ENCODE measurements around the gene TFAM. TPM values are rescaled to one million over a fixed set of nuclear protein-coding genes. Genes with fewer than 3 reads are reported as not detected.
A peak's percentile ranks its signal among the peaks of the same experiment; 100 is the strongest.

The TFAM gene
- polyA plus RNA-seq, 3 donors: 8.2 to 20.8 (median 12.6) TPM

DNA sequence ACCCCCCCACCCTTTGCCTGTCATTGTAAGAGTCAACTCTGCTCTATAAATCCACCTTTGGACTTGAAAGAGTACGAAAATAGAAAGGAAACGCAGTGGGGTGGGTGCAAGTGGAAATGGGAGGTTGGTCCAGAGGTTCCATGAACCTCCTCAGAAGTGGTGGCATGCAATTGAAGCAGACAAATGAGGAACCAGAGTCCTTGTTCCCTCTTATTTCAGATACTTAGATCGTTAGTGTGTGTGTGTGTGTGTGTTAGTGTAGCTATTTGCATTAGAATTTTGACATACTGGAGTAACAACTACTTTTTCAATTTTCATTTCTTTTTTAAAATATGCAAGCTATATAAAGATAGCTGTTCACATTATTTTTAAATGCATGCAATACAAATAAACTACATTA is 18.1 kb upstream of the TFAM start:
- no peak overlapping the region for H3K27ac ChIP-seq (ENCODE audit: low read depth, low read length)
- 58 to 85% (median 72%) methylated on average over 3 of the region's 3 CpGs for WGBS, 3 donors

DNA sequence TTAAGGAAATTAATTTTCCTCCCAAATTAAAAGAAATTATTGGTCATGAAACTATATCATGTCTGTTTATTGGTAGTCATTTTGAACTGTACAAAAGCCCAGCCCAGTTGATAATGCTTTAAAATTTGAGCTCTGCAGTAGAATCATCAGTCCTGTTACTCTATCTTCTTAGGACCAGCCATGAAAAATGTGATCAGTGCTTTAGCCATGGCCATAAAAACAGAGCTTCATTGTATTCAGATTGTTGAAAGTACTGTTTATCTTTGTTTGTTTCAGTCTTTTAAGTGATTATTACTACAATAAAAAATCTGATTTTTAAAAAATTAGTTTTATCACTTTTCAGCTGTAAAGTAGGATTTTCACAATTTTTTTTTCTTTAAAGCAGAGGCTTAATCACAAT is 13.7 kb upstream of the TFAM start:
- no peak overlapping the region for H3K27ac ChIP-seq (ENCODE audit: low read depth, low read length)

DNA sequence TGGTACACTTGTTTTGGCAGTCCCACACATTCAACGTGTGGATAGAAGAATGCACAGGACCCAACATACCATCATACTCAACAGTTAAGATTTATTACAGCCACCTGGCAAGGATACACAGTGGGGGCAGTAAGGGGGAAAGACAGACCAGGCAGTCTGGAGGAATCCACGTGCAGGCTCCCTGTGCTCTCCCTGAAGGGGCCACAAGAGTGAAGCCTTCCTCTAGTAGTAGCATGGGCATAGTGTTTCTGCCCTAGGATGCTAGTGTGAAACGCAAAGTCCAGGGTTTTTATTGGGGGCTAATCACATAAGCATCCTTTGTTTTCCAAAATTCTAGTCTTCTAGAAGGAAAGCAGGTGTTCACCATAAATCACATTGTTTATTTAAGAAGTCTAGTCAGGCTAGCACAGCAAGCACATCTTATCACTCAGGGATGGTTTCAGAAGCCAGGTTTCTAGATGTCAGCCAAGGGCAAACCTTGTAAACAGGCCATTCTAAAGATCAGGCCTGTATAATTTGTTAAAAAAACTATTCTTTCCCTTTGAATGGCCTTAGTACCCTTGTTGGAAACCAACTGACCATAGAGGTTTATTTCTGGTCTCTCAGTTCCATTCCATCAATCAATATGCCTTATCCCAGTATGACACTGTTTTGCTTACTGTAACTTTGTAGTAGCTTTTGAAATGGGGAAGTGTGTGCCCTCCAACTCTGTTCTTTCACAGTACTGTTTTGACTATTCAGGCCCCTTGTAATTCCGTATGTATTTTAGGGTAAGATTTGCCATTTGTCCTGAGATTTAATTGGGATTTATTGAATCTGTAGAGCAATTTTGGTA is 12.4 kb upstream of the TFAM start:
- 70 to 83% (median 78%) methylated on average over 4 of the region's 4 CpGs for WGBS, 3 donors
- no peak overlapping the region for H3K27ac ChIP-seq (ENCODE audit: low read depth, low read length)

DNA sequence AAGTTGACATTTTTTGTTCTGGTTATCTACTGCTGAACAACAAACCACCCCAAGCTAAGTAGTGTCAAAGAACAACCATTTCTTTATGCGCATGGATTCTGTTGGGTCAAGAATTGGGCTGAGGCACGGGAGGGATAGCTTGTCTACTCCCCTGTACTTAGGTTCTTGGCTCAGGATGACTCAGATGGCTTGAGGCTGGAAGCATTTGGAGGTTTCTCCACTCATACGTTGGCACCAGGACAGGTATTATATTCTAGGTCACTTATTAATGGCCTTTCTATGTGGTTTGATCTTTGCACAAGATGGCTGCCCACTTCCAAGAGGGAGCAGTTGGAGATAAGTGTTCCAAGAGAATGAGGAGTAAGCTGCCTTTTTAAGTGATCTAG is 11.8 kb upstream of the TFAM start:
- 88 to 90% (median 89%) methylated on average over 3 of the region's 3 CpGs for WGBS, 3 donors
- no peak overlapping the region for H3K27ac ChIP-seq (ENCODE audit: low read depth, low read length)

DNA sequence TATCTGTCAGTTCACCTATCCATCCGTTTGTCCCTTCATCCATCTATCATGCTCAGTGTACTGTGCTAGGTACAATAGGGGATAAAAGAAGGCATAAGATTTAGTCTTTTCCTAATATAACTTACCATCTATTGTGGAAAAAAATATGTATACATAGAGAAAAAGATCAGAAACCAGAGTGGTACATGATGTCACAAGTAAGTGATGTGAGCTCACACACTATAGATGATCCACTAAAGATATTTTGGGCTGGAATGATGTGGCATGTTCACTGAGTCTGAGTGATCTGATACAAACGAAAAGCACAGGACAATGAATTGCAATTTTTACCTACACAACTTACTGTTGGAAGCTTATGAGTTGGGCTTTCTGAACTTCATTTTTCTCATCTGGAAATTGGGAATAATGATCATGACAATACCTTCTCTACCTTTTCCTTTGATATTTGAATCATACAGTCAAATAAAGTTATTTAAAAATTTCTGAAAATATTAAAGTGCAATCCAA is 2.7 kb upstream of the TFAM start:
- WGBS, 3 donors: 77 to 85% (median 83%) methylated on average over 2 of the region's 2 CpGs
- no peak overlapping the region for H3K27ac ChIP-seq (ENCODE audit: low read depth, low read length)

DNA sequence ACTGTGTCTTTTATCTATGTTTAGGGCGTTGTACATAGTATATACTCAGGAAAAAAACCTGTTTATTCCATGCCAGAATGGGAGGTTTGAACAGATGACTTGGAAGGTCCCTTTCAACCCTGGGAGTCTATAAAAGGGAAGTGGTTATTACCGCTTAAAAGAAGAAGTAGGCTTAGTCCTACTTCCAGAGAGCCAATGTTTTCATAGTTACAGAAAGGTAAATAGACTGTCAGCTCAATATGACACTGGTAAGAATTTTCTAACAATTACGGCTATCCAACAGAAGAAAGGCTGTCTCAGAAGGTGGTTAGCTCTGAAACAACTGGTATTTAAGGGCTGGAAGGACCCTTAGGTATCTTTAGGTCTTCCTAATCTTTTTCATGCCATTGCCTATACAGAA is 1.1 kb upstream of the TFAM start:
- WGBS, 3 donors: 37 to 50% (median 38%) methylated on average over 3 of the region's 3 CpGs

DNA sequence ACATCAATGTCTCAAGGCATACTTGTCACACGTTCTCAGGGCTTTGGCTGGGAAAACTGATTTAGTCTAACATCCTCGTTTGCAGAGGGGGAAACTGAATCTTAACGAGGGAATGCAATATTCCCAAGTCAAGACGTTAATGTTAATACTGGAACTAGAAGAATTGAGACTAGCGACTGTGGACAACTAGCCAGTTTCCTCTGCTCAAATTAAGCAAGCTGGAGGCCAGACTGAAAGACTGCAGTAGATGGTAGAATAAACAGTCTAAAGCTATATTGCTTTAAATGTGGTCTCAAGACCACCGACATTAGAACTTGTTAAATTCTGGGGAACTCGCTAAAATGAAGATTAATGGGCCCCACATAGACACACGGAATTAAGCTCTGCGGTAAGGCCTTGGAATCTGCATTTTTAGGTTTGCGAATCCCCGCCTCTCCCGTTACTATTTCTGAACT is 639 bp upstream of the TFAM start:
- WGBS, 3 donors: 0 to 1% (median 0%) methylated on average over 12 of the region's 12 CpGs
- peak overlapping the region; percentile 51 for H3K27ac ChIP-seq (ENCODE audit: low read depth, low read length)

More for the DNA sequence above, 1.1 kb upstream of the TFAM start:
- no peak overlapping the region for H3K27ac ChIP-seq (ENCODE audit: low read depth, low read length)

DNA sequence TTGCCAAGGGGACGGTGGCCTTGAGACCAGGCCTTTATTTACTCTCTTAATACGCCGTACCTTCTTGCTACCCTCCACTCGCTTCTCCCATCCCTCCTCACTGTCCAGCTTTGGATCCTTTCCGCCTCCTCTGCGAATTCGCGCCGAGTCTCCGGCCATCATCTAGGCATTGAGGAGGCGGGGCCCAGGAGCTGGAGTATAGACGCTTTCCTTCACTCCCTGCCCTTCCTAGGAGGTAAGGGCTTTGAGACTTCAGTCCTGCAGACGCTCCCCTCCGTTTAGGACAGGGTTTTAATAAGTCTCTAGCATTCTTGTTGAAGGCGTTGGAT is 538 bp downstream of the TFAM start:
- H3K27ac ChIP-seq (ENCODE audit: low read depth, low read length): peak overlapping the region; percentile 53
- 1% methylated on average over 14 to 15 of the region's 15 CpGs for WGBS, 3 donors

DNA sequence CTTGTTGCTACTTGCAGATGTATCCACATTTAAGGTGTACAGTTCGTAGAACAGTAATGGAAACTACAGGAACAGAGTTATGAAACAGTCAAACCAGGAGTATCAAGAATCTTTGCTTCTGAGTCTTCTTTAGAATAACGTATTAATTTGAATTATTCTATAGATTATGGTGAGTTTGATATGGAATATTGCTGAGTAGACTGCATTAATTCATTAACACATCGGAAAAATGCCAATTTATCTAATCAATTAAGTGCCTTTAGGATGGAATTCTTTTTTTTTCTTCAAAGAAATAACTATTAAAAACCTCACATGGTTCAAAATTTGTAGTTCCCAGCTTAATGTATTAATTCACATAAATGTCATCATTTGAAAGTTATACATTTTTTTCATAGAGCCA is 3.8 kb downstream of the TFAM start:
- H3K27ac ChIP-seq (ENCODE audit: low read depth, low read length): no peak overlapping the region
- WGBS, 3 donors: 93 to 96% (median 94%) methylated on average over 3 of the region's 3 CpGs

DNA sequence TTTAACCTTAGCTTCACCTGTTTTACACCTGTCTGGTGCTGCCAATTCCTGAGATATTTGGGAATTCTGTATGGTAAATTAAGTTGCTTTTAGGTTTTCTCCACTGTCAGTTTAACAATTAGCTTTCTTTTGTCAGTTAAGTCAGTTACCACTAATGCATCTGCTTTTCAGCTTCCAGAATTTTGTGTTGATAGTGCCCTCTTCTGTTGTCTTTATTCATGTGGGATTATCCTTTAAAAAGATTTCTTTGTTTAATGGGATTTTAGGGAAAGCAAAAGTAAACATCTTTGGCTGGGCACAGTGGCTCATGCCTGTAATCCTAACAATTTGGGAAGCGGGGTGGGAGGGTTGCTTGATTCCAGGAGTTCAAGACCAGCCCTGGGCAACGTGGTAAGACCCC is 8.1 kb downstream of the TFAM start:
- 81 to 88% (median 83%) methylated on average over 2 of the region's 2 CpGs for whole genome bisulfite sequencing, 3 donors
- no peak overlapping the region for H3K27ac ChIP-seq (ENCODE audit: low read depth, low read length)

DNA sequence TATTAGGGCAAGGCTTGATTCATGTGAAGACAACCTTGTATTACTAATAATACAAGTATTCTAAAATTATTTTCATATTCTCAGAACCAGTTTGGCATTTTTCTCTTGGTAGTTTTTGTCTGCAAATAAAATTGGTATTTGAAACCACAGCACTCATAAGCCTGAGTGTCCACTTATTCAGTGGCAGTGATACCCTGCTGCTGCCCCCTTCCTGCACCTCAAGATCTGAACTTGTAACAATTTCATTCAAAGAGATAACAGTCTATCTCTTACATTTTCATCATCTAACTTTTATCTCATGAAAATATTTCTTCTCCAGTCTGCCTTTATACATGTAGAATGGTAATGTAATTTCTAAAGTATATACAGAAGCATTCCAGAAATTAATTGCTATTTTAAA is 9.3 kb downstream of the TFAM start:
- no peak overlapping the region for H3K27ac ChIP-seq (ENCODE audit: low read depth, low read length)

DNA sequence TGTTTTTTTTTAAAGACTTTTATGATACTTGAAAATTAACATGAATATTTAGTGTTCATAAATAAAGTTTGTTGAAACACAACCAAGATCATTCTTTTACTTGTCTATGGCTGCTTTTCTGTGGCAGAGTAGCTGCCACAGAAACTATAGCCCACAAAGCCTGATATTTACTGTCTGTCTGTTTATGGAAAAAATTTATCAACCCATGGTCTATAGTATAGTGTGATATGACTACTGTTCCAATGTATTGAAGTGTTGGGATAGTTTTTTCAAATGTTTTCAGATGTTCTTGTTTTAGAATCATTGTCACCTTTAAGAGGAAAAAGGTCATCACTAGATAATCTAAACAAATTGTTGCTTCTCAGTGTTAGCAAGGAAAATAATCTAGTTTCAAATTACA is 10.8 kb downstream of the TFAM start:
- no peak overlapping the region for H3K27ac ChIP-seq (ENCODE audit: low read depth, low read length)

DNA sequence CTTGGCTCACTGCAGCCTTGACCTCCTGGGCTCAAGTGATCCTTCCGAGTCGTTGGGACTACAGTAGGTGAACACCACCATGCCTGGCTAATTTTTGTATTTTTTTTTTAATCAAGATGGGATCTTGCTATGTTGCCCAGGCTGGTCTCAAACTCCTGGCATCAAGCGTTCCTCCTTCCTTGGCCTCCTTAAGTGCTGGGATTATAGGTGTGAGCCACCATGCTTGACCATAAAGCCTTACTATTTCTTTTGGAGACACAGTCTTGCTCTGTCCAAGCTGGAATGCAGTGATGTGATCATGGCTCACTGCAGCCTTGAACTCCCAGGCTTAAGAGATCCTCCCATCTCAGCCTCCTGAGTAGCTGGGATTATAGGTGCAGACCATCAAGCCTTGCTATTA is 12.6 kb downstream of the TFAM start:
- WGBS, 3 donors: 96 to 97% (median 96%) methylated on average over 3 of the region's 3 CpGs
- no peak overlapping the region for H3K27ac ChIP-seq (ENCODE audit: low read depth, low read length)

DNA sequence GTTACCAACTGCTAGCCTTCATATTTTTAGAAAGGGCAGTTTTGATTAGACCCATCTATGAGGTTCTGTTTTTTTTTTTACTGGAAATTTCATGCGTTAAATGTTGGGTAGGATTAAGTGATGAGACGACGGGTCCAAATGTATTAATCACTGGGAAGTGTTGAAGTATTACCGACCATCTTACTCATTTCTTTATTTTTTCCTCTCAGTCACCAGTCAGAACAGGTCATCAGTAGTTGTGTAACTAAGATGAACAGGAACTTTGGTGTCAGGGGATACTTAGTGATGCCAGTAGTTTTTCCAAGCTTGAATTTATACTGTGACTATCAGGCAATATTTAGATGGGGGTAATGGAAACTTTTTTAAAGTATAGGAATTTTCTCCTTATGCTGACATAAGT is 14.2 kb downstream of the TFAM start:
- 88 to 94% (median 89%) methylated on average over 4 of the region's 4 CpGs for WGBS, 3 donors
- no peak overlapping the region for H3K27ac ChIP-seq (ENCODE audit: low read depth, low read length)

DNA sequence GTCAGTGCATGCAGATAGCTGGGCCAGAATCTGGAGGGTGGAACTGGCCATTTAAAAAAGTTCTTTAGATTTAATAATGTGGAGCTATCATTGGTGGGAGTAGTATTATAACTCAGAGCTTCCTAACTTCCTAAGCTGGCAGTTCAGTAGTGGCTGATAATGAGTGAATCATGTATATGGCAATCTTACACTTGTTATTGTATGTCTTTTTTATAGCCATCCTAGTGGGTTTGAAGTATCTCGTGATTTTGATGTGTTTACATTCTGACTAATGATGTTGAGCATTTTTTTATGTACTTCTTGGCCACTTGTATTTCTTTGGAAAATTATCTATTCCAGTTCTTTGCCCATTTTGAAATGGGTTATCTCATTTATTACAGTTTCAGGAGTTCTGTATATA is 15.4 kb downstream of the TFAM start:
- H3K27ac ChIP-seq (ENCODE audit: low read depth, low read length): no peak overlapping the region
- WGBS, 3 donors: 77 to 85% (median 78%) methylated on average over 1 of the region's 1 CpG

DNA sequence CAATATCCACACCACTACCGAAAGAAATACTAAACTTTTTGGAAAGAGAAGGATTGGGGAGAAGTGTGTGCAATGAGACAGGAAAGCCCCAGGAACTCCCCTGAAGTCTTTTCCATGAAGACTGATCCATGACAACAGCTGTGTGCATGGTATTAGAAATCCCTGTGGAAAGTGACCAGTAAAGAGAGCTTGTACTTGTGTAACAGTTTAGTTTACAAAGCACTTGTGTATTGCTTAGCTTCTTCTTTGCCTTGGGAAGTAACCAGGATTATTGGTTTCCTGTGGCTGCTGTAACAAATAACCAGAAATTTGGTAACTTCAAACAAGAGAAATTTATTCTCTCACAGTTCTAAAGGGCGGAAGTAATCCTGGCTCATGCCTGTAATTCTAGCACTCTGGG is 18.8 kb downstream of the TFAM start:
- H3K27ac ChIP-seq (ENCODE audit: low read depth, low read length): no peak overlapping the region
- WGBS, 3 donors: 81 to 97% (median 85%) methylated on average over 2 of the region's 2 CpGs

DNA sequence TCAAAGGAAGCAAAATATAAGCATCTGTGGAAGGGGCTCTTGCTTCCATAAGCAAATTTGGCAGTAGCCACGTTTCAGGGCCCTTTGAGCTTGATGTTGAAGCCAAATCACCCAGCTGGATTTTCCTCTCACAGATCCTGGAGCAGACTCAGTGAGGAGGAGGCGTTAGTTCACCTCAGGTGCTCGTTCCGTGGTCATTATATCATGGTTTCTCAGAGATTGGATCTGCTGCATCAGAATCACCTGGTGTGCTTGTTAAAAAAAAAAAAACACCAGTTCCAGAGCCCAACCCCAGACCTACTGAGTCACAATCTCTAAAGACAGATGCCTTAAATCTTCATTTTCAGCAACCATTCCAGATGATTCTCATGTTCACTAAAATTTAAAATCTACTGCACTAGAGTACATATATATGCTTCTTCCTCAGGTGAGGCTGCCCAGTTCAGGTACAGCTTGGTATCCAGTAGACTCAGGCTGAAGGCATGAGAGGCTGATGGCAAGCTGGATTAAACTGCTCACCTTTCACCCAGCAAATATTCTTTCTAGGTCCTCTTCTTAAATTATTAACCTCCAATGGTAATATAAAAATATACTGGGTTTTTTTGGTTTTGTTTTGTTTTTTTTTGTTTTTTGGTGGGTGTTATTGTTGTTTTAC is 24.9 kb downstream of the TFAM start:
- no peak overlapping the region for H3K27ac ChIP-seq (ENCODE audit: low read depth, low read length)

DNA sequence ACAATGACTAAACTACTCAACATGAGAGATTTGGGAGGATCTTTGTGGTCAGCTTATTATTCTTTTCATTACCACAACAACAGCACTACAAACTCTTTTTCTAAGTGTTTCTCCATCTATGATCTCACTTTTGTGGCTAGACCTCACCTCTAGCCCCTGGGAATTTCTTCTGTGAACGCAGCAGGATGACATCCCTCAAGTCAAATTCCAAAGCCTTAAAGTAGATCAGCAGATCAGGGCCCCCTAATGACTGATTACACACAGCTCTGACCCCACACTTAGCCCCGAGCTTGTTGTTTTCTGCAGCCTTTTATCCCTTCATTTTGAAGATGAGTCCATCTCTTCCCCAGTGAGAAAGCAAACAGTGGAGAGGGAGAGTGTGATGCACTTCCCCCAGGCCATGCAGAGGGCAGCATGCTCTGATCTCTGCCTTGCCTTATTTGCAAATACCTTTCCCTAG is 27.3 kb downstream of the TFAM start:
- WGBS, 3 donors: 33 to 55% (median 48%) methylated on average over 2 of the region's 2 CpGs
- no peak overlapping the region for H3K27ac ChIP-seq (ENCODE audit: low read depth, low read length)

More for the DNA sequence above, 24.9 kb downstream of the TFAM start:
- WGBS, 3 donors: 55 to 74% (median 72%) methylated on average over 4 of the region's 4 CpGs

DNA sequence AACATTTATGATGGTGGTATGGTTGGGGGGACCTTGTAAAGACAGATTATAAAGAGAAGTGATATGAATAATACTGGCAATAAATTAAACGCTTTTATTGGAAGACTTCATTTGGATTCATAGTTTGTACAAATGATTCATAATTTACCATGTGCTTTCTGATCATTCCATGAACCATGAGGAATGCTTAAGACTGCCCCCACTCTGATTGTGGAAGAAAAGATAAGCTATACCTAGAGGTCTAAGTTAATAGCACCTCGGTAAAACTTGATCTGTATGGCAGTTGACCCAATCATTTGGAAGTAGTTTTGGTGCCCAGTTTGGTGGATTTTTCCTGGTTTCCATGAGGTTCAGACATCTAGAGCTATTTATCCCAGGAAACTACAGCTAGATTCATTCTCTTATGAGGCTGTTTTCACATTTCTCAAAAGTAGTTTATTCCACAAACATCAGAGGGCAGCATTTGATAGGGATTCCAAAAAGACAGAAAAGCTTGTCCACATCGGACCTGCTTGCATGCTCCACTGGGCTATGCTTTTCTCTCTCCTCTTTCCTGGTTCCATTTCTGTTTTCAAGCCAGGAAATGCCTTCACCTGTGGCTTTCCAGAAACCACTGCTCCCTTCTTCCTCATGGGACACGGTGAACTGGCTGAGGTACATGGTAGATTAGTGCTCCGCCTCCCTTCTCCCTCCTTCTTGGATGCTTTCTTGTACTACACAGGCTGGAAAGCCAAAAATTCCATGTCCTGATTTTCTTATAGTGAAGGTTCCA is 29.2 kb downstream of the TFAM start:
- H3K27ac ChIP-seq (ENCODE audit: low read depth, low read length): no peak overlapping the region
- WGBS, 3 donors: 36 to 47% (median 46%) methylated on average over 5 of the region's 5 CpGs

Measured in adipose tissue (tissue), 3 donors.